Stimulated activated naive CD8-positive, alpha-beta T cell treated with anti-CD3 and anti-CD28 coated beads, Interleukin-15, Interleukin-2, amounts not matched to agents 100 ng/mL and 50 ng/mL, for 24 hours (primary cell): ENCODE data around the gene TRIM9.

Experiments used
- H3K27ac Mint-ChIP-seq: one replicate; pipeline ENCODE4 v1.8.0; 2021; ENCODE audit warnings: mild to moderate bottlenecking, mixed read lengths
- H3K27me3 Mint-ChIP-seq: one replicate; pipeline ENCODE4 v1.8.0; 2021; ENCODE audit warnings: mixed read lengths
- H3K36me3 Mint-ChIP-seq: one replicate; pipeline ENCODE4 v1.8.0; 2021; ENCODE audit warnings: low read depth, mixed read lengths
- H3K4me1 Mint-ChIP-seq: one replicate; pipeline ENCODE4 v1.8.0; 2021; ENCODE audit warnings: low read depth, mixed read lengths
- H3K4me3 Mint-ChIP-seq: one replicate; pipeline ENCODE4 v1.8.0; 2021; ENCODE audit warnings: mild to moderate bottlenecking, mixed read lengths
- H3K9me3 Mint-ChIP-seq: one replicate; pipeline ENCODE4 v1.8.0; 2021; ENCODE audit warnings: mixed read lengths

Gene TRIM9

GRCh38 chr14:50937325-50937724 is 157.6 kb downstream of the TRIM9 start:
- H3K9me3 Mint-ChIP-seq, result no peaks in the 10 kb centered on the region
- H3K36me3 Mint-ChIP-seq, result no peaks in the 10 kb centered on the region
- H3K4me1 Mint-ChIP-seq, result no peaks in the 10 kb centered on the region
- H3K27me3 Mint-ChIP-seq, result peaks cover 35% of the 10 kb centered on the region
- no peak overlapping the region for H3K27ac Mint-ChIP-seq
- H3K4me3 Mint-ChIP-seq, result no peak overlapping the region

DNA sequence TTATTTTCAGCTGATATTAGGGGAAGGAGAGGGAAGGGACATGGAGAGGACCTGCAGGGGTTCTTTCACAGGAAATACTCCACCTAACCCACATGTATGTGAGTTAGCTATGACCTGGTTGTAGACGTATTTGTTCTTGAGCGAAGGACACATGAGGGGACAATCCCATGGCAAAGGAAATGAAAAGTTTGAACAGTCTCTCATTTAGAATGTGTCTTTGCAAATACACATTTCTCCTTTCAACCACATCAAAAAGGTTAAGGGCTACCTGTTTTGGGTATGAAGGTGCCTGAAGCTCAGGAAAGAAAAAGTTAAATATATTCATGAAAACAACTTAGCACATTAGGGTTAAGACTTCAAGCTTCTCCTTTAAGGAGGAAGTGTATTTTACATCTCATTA is 158.0 kb downstream of the TRIM9 start:
- Mint-ChIP-seq H3K27ac (no peak overlapping the region), H3K9me3 (no peaks in the 10 kb centered on the region), H3K36me3 (no peaks in the 10 kb centered on the region), H3K4me3 (no peak overlapping the region), H3K4me1 (no peaks in the 10 kb centered on the region), H3K27me3 (peaks cover 31% of the 10 kb centered on the region)

DNA sequence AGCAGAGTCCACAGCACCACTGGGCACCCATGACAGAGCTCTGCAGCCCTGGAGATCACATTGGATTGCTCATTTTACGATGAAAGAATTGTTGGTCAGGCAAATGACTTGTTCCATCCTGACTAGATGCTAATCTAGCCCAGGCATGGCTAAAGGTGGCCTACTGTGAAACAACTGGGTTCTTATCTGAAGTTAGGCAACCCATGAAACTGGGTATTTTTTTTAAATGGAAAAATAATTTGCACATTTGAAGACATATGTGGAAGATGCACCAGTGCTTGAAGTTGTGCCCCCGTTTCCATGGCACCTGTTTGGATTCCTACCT is 158.9 kb downstream of the TRIM9 start:
- H3K27ac Mint-ChIP-seq, result no peak overlapping the region
- no peak overlapping the region for H3K4me3 Mint-ChIP-seq
- H3K9me3 Mint-ChIP-seq, result no peaks in the 10 kb centered on the region
- peaks cover 24% of the 10 kb centered on the region for H3K27me3 Mint-ChIP-seq
- no peaks in the 10 kb centered on the region for H3K36me3 Mint-ChIP-seq
- no peaks in the 10 kb centered on the region for H3K4me1 Mint-ChIP-seq

GRCh38 chr14:50935126-50936015 is 159.5 kb downstream of the TRIM9 start:
- Mint-ChIP-seq H3K4me3 (no peak overlapping the region), H3K27ac (no peak overlapping the region), H3K4me1 (no peaks in the 10 kb centered on the region), H3K9me3 (no peaks in the 10 kb centered on the region), H3K27me3 (peaks cover 19% of the 10 kb centered on the region), H3K36me3 (no peaks in the 10 kb centered on the region)

DNA sequence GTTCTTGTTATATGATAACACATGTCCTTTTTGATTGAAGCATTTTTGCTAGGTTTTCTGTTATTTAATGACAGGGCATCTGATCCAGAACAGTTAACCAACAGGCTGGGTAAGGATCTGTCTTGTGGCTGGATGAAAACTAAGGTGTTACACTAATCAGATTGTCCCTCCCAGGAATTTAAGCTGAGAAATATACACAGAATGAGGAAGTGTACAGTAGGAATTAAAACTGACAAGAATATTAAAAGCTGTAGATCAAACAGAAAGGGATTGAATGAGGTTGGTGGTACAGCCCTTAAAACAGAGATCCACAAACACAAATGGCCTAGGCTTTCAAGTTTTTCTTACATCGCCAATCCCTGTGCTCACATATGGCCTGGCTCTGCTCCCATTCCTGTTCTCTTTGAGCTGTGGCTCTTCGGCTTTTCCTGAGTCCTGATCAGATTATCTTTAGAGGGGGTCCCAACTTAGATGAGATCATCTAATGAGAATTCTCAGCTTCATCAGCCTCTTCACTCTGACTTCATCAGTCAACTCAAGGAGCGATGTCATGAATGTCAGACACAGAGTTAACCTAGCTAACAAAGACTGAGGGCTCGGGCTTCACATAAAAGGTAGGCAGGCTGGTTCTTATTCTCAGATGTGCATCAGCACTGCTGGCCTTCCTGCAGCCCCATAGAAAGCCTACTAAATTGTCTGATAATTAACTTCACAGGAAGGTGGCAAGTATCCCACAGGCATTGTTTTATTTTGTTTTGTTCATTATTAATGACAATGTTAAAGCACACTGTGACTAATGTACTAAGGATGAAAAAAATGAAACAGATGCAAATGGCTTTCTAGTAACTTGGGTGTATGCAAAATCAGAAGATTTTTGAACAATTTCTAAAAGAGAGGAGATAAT is 162.1 kb downstream of the TRIM9 start:
- H3K4me1 Mint-ChIP-seq, result no peaks in the 10 kb centered on the region
- H3K27ac Mint-ChIP-seq, result no peak overlapping the region
- H3K4me3 Mint-ChIP-seq, result no peak overlapping the region
- peaks cover 13% of the 10 kb centered on the region for H3K27me3 Mint-ChIP-seq
- H3K36me3 Mint-ChIP-seq, result no peaks in the 10 kb centered on the region
- H3K9me3 Mint-ChIP-seq, result no peaks in the 10 kb centered on the region

DNA sequence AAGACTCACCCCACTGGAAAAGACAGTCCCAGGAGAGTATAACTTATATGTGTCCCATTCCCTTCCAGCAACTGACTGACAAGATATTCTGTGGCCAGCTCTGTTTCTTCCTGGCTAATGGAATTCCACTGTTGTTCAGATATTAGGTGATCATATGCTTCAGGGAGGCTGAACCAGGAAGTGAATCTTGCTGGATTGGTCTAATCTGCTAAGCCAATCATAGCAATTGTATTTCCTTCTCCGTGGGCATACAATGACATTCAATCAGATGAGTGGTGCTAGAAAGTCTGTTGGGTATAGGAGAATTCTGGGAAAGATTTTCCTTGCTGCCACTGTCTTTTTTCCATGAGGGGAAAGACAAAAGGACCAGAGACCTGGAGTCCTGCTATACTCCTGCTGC is 162.7 kb downstream of the TRIM9 start:
- Mint-ChIP-seq H3K4me3 (no peak overlapping the region), H3K9me3 (no peaks in the 10 kb centered on the region), H3K27ac (no peak overlapping the region), H3K4me1 (no peaks in the 10 kb centered on the region), H3K27me3 (peaks cover 9% of the 10 kb centered on the region), H3K36me3 (no peaks in the 10 kb centered on the region)

DNA sequence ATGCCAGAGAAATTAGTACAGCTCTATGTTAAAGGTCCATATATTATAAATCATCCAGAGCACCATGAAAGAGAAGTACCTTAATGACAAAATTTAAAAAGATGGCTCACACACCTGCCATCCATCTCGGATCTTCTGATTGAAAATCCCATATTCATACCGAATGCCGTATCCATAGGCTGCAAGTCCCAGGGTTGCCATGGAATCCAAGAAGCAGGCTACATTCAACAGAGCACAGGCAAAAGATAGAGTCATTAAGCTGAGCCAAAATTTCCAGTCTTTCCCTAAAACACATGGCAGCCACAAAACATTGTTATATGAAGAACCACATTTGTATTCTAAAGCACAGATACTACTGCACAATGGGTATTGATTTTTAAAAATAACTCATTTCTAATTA is 163.3 kb downstream of the TRIM9 start:
- Mint-ChIP-seq H3K4me1 (no peaks in the 10 kb centered on the region), H3K27ac (no peak overlapping the region), H3K27me3 (peaks cover 9% of the 10 kb centered on the region), H3K4me3 (no peak overlapping the region), H3K9me3 (no peaks in the 10 kb centered on the region), H3K36me3 (no peaks in the 10 kb centered on the region)

DNA sequence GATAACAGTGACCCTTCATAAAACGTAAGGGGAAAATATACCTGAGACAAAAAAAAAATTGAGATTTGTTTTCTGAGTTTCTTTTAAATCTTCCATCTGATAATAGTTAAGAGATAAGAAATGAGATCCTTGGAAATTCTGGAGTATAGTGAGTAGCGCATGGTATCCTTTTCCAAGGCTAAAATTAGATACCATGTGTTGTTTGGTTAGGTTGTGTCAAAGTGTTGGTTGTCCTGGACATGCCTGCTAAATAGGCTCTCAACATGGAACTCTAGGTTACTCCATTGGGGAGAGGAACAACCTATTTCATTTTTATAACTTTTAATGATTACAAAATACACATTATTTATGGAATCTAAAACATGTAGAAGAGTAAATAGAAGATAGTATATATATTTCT is 165.4 kb downstream of the TRIM9 start:
- no peak overlapping the region for H3K4me3 Mint-ChIP-seq
- H3K9me3 Mint-ChIP-seq, result no peaks in the 10 kb centered on the region
- no peaks in the 10 kb centered on the region for H3K4me1 Mint-ChIP-seq
- H3K36me3 Mint-ChIP-seq, result no peaks in the 10 kb centered on the region
- H3K27me3 Mint-ChIP-seq, result peaks cover 9% of the 10 kb centered on the region
- no peak overlapping the region for H3K27ac Mint-ChIP-seq

GRCh38 chr14:50928002-50928635 is 166.8 kb downstream of the TRIM9 start:
- Mint-ChIP-seq H3K36me3 (no peaks in the 10 kb centered on the region), H3K4me1 (no peaks in the 10 kb centered on the region), H3K27me3 (peaks cover 9% of the 10 kb centered on the region), H3K4me3 (no peak overlapping the region), H3K27ac (no peak overlapping the region), H3K9me3 (no peaks in the 10 kb centered on the region)

- Mint-ChIP-seq H3K27me3 (peaks cover 9% of the 10 kb centered on the region), H3K9me3 (no peaks in the 10 kb centered on the region), H3K4me1 (no peaks in the 10 kb centered on the region), H3K36me3 (no peaks in the 10 kb centered on the region), H3K27ac (no peak overlapping the region), H3K4me3 (no peak overlapping the region)
Measured at GRCh38 chr14:50926851-50927386, 168.0 kb downstream of the TRIM9 start.
